GM12873 (cell line): ENCODE results near the gene LINC00237.

Experiments
- TF ChIP-seq, protein P1 (sequence below): IDR thresholded peaks from 2 replicates; pipeline ENCODE4 v1.5.1; 2012; ENCODE audit warnings: low read depth, mild to moderate bottlenecking, moderate library complexity, low read length, control low read depth; ENCODE audit not compliant: insufficient read depth; ENCODE audit errors: missing control alignments

LINC00237 gene

DNA sequence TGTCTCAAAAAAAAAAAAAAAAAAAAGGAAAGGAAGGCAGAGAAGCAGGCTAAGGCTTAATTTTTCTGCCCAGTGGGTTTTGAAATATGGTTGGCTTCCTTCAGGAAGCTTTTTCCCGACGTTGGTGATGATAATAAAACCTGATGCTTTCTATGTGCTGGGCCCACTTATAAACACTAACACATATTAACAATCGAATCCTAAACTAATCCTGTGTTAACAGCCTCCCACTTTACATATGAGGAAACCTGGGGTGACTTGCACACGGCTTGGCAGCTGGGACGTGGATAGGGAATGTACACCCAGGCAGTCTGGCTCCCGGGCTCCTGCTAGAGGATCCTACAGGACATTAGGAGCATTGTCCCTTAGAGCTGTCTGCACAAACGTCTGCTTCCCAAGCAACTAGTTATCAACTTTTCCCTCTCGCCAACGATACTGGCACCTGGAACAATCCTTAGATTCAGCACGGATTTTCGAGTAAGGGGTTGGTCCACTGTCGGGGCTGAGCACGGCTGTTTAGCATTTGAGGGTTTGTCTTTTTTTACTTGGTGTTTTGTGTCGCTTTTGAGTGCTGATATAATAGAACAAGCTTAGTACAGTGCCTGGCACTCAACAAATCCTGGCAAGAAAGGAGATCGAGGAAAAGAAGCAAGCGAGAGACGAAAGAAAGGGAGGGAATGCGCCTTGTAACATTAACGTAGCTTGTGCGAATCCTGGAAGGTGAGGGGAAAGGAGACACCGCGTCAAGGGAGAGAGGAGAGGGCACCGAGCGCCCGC, 19.1 kb upstream of the LINC00237 start:
- TF ChIP-seq, protein P1, sequence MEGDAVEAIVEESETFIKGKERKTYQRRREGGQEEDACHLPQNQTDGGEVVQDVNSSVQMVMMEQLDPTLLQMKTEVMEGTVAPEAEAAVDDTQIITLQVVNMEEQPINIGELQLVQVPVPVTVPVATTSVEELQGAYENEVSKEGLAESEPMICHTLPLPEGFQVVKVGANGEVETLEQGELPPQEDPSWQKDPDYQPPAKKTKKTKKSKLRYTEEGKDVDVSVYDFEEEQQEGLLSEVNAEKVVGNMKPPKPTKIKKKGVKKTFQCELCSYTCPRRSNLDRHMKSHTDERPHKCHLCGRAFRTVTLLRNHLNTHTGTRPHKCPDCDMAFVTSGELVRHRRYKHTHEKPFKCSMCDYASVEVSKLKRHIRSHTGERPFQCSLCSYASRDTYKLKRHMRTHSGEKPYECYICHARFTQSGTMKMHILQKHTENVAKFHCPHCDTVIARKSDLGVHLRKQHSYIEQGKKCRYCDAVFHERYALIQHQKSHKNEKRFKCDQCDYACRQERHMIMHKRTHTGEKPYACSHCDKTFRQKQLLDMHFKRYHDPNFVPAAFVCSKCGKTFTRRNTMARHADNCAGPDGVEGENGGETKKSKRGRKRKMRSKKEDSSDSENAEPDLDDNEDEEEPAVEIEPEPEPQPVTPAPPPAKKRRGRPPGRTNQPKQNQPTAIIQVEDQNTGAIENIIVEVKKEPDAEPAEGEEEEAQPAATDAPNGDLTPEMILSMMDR, result no peak

DNA sequence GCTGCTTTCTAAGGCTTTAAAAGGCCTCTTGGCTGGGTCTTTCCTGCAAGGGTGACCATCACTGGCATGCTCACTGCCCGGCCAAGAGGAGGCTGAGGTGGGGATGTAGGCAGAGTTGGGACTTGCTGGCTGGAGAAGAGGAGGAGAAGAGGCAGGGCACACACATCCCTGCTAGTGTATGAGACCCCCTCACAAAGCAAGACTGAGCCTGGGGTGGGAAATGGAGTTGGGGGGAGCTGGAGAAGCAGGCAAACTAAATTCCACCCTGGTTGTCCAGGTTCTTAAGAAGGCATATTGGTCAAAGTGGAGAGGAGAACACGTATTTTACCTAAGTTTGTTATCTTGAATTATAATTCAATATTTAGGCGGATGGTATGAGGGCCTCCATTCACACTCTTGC, 18.0 kb upstream of the LINC00237 start:
- TF ChIP-seq, protein P1, result no peak

DNA sequence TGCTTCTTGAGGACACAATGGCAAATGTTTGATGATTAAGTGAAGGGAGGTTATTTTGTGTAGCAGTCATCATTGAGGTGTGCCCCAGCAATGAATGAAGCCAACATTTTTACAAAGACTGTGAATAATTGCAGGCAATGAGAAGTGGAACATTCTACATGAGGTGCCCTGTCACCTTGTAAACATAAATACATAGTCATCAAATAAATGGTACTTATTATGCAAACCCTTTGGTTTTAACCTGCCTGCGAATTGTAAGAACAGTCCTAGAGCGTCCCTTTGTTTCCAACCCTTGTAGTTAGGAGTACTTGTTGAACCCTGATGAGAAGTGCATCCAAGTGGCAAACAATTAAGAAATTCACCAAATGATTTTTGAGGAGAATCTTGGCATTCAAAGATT, 12.6 kb upstream of the LINC00237 start:
- TF ChIP-seq, protein P1, result no peak

DNA sequence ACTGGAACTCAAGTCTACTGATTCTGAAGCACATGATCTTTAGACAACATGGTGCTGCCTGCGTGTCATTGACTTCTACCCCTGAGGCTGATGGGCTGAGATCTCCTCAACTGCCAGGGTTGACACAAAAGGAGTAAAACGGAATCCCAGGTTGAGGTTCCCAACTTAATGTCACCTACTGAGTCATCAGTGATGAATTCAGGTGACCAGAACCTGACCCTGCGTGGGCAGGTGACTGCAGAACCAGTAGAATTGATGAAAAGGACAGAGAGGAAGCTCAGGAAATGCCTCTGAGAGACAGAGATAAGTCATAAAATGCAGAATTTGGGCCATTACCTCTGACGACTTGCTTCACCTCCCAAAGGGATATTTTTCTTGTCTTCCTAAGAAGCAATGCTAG, 12.0 kb upstream of the LINC00237 start:
- TF ChIP-seq, protein P1, result no peak

DNA sequence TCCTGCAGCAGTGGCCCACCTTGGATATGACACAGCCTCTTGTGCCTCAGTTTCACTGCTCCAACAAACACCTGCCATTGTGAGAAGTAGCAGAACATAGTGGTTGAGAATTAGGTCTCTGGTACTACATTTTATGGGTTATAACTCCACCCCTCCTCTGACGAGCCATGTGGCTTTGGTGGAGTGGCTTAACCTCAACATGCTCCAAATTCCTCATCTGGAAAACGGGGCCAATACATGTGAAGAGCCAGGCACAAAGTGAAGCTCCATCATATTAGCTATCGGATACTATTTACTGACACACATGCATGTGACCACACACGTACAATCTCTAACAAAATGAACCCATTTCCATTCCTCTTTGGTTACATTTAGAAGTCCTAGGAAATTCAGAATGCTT, 11.4 kb upstream of the LINC00237 start:
- TF ChIP-seq, protein P1, result no peak

DNA sequence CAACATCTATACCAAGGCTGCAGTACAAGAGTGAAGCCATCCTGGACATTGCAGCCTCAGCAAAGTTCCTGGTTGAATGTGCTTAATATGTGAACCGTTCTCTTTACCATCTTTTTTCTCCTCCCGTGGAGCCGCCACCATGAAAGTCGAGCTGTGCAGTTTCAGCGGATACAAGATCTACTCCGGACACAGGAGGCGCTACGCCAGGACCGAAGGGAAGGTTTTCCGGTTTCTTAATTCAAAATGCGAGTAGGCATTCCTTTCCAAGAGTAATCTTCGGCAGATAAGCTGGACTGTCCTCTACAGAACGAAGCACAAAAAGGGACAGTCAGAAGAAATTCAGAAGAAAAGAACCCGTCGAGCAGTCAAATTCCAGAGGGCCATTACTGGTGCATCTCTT, 8.4 kb upstream of the LINC00237 start:
- TF ChIP-seq, protein P1, result no peak

DNA sequence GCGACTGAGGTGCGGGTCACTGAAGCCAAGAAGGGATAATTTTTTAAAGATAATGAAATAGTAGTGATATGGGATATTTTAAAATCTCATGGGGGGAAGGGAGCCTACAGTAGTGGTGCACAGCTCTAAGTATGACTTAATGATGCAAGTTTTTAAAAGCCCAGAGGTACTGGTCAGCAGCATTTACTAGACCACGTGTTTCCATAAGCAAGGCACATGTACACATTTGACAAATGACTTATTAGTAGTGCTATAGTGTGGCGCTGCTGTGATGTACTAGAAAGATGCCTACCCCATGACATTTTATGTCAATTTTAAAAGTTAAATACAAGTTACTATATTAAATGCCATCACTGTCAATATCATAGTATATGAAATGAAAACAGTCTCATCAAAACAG, 7.5 kb upstream of the LINC00237 start:
- TF ChIP-seq, protein P1, result no peak

DNA sequence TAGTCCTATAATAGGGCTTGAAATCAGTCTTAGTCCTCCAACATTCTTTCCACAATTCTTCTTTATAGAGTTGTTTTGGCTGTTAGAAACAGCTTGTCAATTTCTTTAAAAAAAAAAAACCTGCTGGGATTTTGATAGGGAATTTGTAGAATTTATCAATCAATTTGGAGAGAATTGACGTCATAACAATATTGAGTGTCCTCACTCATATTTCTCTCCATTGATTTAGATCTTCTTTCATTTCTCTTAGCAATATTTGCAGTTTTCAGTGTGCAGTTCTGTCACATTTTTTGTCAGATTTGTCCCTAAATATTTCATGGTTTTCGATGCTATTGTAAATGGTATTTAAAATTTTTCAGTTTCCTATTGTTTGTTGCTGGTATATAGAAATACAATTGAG, 5.3 kb upstream of the LINC00237 start:
- TF ChIP-seq, protein P1, result no peak
